ENCODE data around the gene TMEM94.
A peak's percentile ranks its signal among the peaks of the same experiment; 100 is the strongest.
"Not testable (repeated sequence)": the region's sequence is repeated elsewhere in the genome, so short reads cannot be mapped to it uniquely, and the experiment has no call there.

Gene TMEM94

GRCh38 chr17:75456417-75457046 lies at the start of gene TMEM94:
TMEM94 (plus strand) TSS chr17:75456635; CDS start chr17:75471906, 15,271 bp downstream.
- peak; percentile 97 for DNase-seq

GRCh38 chr17:75407655-75408352 lies 48.6 kb upstream of the TMEM94 start:
- no peak for DNase-seq

- DNase-seq = no peak
These were observed 46.3 kb upstream of the TMEM94 start for GRCh38 chr17:75410141-75410540.

- no peak for DNase-seq
These were observed 44.9 kb upstream of the TMEM94 start for GRCh38 chr17:75411328-75412067.

GRCh38 chr17:75412455-75413317 lies 43.7 kb upstream of the TMEM94 start:
- DNase-seq = peak; percentile 82

- no peak for DNase-seq
These were observed 41.9 kb upstream of the TMEM94 start for GRCh38 chr17:75414488-75414887.

GRCh38 chr17:75416006-75416405 lies 40.4 kb upstream of the TMEM94 start:
- DNase-seq = no peak

GRCh38 chr17:75417054-75417580 lies 39.3 kb upstream of the TMEM94 start:
- DNase-seq = no peak

- no peak for DNase-seq
These were observed 37.9 kb upstream of the TMEM94 start for GRCh38 chr17:75418531-75418930.

- DNase-seq = no peak
These were observed 27.6 kb upstream of the TMEM94 start for GRCh38 chr17:75428543-75429469.

GRCh38 chr17:75430159-75430974 lies 26.1 kb upstream of the TMEM94 start:
- DNase-seq = no peak

GRCh38 chr17:75433218-75433783 lies 23.1 kb upstream of the TMEM94 start:
- DNase-seq = no peak

- not testable (repeated sequence) for DNase-seq
These were observed 22.0 kb upstream of the TMEM94 start for GRCh38 chr17:75434433-75434832.

- not testable (repeated sequence) for DNase-seq
These were observed 19.0 kb upstream of the TMEM94 start for GRCh38 chr17:75437404-75437803.

GRCh38 chr17:75439287-75439686 lies 17.1 kb upstream of the TMEM94 start:
- DNase-seq = no peak

GRCh38 chr17:75440738-75441448 lies 15.5 kb upstream of the TMEM94 start:
- no peak for DNase-seq

- DNase-seq = no peak
These were observed 14.0 kb upstream of the TMEM94 start for GRCh38 chr17:75442168-75443103.

GRCh38 chr17:75445296-75445695 lies 11.1 kb upstream of the TMEM94 start:
- no peak for DNase-seq

All from CD4-positive, alpha-beta T cell treated with Interleukin-21 for 1 hour (primary cell).